NCI-H2107 treated with DMSO at 0.1 percent for 48 hours (cell line): ENCODE data around the gene ZNF827.
A peak's percentile ranks its signal among the peaks of the same experiment; 100 is the strongest.
"Not testable (repeated sequence)": the region's sequence is repeated elsewhere in the genome, so short reads cannot be mapped to it uniquely, and the experiment has no call there.

ENCODE experiments used
- DNase-seq: peaks from one replicate; lab custom pipeline; 2025; ENCODE audit not compliant: unreplicated experiment; lab: John Stamatoyannopoulos, UW

Gene ZNF827

GRCh38 chr4:145832384-145832783, 106.2 kb downstream of the ZNF827 start:
- DNase-seq, result not testable (repeated sequence)

- DNase-seq, result no peak
Measured at GRCh38 chr4:145830699-145831098, 107.9 kb downstream of the ZNF827 start.

GRCh38 chr4:145829629-145830395, 108.8 kb downstream of the ZNF827 start:
- no peak for DNase-seq

GRCh38 chr4:145828802-145829485, 109.7 kb downstream of the ZNF827 start:
- DNase-seq, result no peak

- DNase-seq, result no peak
Measured at GRCh38 chr4:145827885-145828284, 110.7 kb downstream of the ZNF827 start.

GRCh38 chr4:145825255-145825654, 113.4 kb downstream of the ZNF827 start:
- no peak for DNase-seq

- no peak for DNase-seq
Measured at GRCh38 chr4:145824463-145824862, 114.2 kb downstream of the ZNF827 start.

- DNase-seq, result peak; percentile 61
Measured at GRCh38 chr4:145823743-145824142, 114.9 kb downstream of the ZNF827 start.

GRCh38 chr4:145822581-145822980, 116.0 kb downstream of the ZNF827 start:
- DNase-seq, result no peak

GRCh38 chr4:145822181-145822580, 116.4 kb downstream of the ZNF827 start:
- no peak for DNase-seq

- DNase-seq, result no peak
Measured at GRCh38 chr4:145821766-145822165, 116.9 kb downstream of the ZNF827 start.

- no peak for DNase-seq
Measured at GRCh38 chr4:145820407-145820806, 118.2 kb downstream of the ZNF827 start.

- DNase-seq, result no peak
Measured at GRCh38 chr4:145819853-145820181, 118.8 kb downstream of the ZNF827 start.

GRCh38 chr4:145819101-145819852, 119.3 kb downstream of the ZNF827 start:
- DNase-seq, result no peak

GRCh38 chr4:145818011-145818410, 120.6 kb downstream of the ZNF827 start:
- no peak for DNase-seq

- no peak for DNase-seq
Measured at GRCh38 chr4:145816091-145816490, 122.5 kb downstream of the ZNF827 start.

GRCh38 chr4:145815626-145816025, 123.0 kb downstream of the ZNF827 start:
- DNase-seq, result no peak

GRCh38 chr4:145815027-145815612, 123.5 kb downstream of the ZNF827 start:
- no peak for DNase-seq

- DNase-seq, result peak; percentile 49
Measured at GRCh38 chr4:145814246-145814645, 124.4 kb downstream of the ZNF827 start.

GRCh38 chr4:145812919-145813318, 125.7 kb downstream of the ZNF827 start:
- no peak for DNase-seq

- no peak for DNase-seq
Measured at GRCh38 chr4:145808848-145809512, 129.6 kb downstream of the ZNF827 start.
